ENCODE results near the gene UPK1B. TPM values are rescaled to one million over a fixed set of nuclear protein-coding genes. Genes with fewer than 3 reads are reported as not detected.

Gene UPK1B
- total RNA-seq, 1 experiment from 2014 or later = 1.0 TPM

- no peaks in the 10 kb centered on the region for H3K9me3 Mint-ChIP-seq
- Histone ChIP-seq H3K14ac (ENCODE audit: insufficient read depth, low read length) (no peak overlapping the region), H3K56ac (ENCODE audit: insufficient read length, low read depth, low read length) (no peak overlapping the region), H4K8ac (replicated peaks; ENCODE audit: insufficient read length, low read depth, low read length) (no peak overlapping the region), H4K91ac (ENCODE audit: insufficient read length, low read depth, low read length) (no peak overlapping the region), H4K5ac (ENCODE audit: insufficient read length, low read depth, low read length) (no peak overlapping the region), H3K4ac (ENCODE audit: low read depth, low read length) (no peak overlapping the region), H3K9me3 (ENCODE audit: control insufficient read depth, low read depth, low read length) (no peaks in the 10 kb centered on the region), H2BK20ac (ENCODE audit: low read depth, low read length, poor library complexity, severe bottlenecking) (no peak overlapping the region), H3K27me3 (ENCODE audit: insufficient read depth, low read length) (no peaks in the 10 kb centered on the region), H3K79me2 (ENCODE audit: insufficient read depth, low read length) (no peaks in the 10 kb centered on the region), H3K18ac (ENCODE audit: insufficient read length, low read depth, low read length) (no peak overlapping the region), H2BK120ac (ENCODE audit: low read depth, low read length, poor library complexity, severe bottlenecking) (no peak overlapping the region), H3K27ac (ENCODE audit: insufficient read length, low read depth, low read length) (no peak overlapping the region), H4K20me1 (ENCODE audit: control insufficient read depth, insufficient read depth, insufficient read length) (no peaks in the 10 kb centered on the region), H3K23ac (ENCODE audit: insufficient read length, low read depth, low read length) (no peak overlapping the region), H3K23me2 (ENCODE audit: insufficient read length, low read depth, low read length, poor library complexity, severe bottlenecking) (no peaks in the 10 kb centered on the region), H3K4me1 (ENCODE audit: insufficient read depth, low read length) (no peaks in the 10 kb centered on the region), H3K79me1 (ENCODE audit: insufficient read depth, low read depth, low read length, poor library complexity, severe bottlenecking) (no peaks in the 10 kb centered on the region), H2BK5ac (ENCODE audit: insufficient read length, low read length) (no peak overlapping the region), H3K9ac (ENCODE audit: extremely low read depth, insufficient read length, low read length) (no peak overlapping the region), H2AK5ac (ENCODE audit: insufficient read length, low read length) (no peak overlapping the region), H2AFZ (ENCODE audit: low read length) (no peak overlapping the region), H3K4me2 (ENCODE audit: insufficient read depth, insufficient read length, low read length) (no peak overlapping the region), H2BK15ac (ENCODE audit: low read depth, low read length) (no peak overlapping the region), H2BK12ac (ENCODE audit: insufficient read length, low read depth, low read length) (no peak overlapping the region), H3T11ph (ENCODE audit: low read length) (no peak overlapping the region)
- H3K27ac Mint-ChIP-seq = no peak overlapping the region
- WGBS (ENCODE audit: extremely low coverage, insufficient read length, low lambda C conversion rate) = no CpG with 5 or more reads among the region's 7 CpGs
- TF ChIP-seq, protein P1, sequence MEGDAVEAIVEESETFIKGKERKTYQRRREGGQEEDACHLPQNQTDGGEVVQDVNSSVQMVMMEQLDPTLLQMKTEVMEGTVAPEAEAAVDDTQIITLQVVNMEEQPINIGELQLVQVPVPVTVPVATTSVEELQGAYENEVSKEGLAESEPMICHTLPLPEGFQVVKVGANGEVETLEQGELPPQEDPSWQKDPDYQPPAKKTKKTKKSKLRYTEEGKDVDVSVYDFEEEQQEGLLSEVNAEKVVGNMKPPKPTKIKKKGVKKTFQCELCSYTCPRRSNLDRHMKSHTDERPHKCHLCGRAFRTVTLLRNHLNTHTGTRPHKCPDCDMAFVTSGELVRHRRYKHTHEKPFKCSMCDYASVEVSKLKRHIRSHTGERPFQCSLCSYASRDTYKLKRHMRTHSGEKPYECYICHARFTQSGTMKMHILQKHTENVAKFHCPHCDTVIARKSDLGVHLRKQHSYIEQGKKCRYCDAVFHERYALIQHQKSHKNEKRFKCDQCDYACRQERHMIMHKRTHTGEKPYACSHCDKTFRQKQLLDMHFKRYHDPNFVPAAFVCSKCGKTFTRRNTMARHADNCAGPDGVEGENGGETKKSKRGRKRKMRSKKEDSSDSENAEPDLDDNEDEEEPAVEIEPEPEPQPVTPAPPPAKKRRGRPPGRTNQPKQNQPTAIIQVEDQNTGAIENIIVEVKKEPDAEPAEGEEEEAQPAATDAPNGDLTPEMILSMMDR (conservative IDR thresholded peaks at IDR 0.05) = no peak
- no peak overlapping the region for H3K4me3 Mint-ChIP-seq
- peaks cover 29 to 79% (median 78%) of the 10 kb centered on the region in 3 experiments for H3K36me3 Mint-ChIP-seq (ENCODE audit: insufficient read depth in 1 of 3, low read depth in 3 of 3)
- H3K27me3 Mint-ChIP-seq (ENCODE audit: low read depth) = no peaks in the 10 kb centered on the region
- H3K4me1 Mint-ChIP-seq = no peaks in the 10 kb centered on the region
- no peak for DNase-seq
Observed at GRCh38 chr3:119230071-119230470, 56.7 kb downstream of the UPK1B start.
